ENCODE measurements around the gene LCORL. TPM values are rescaled to one million over a fixed set of nuclear protein-coding genes. Genes with fewer than 3 reads are reported as not detected.

The LCORL gene
- total RNA-seq, 1 donor from 2014 or later = 20.8 TPM

- no peak for DNase-seq (ENCODE audit: extremely low spot score, unreplicated experiment)
- no peak overlapping the region for H3K27ac Mint-ChIP-seq
- no peak overlapping the region for H3K4me3 Mint-ChIP-seq
- H3K9me3 Mint-ChIP-seq = no peaks in the 10 kb centered on the region
- peaks cover 8% of the 10 kb centered on the region for H3K36me3 Mint-ChIP-seq
- no peaks in the 10 kb centered on the region for H3K4me1 Mint-ChIP-seq (ENCODE audit: unreplicated experiment)
- TF ChIP-seq CTCF (conservative IDR thresholded peaks at IDR 0.05) = no peak
- no peaks in the 10 kb centered on the region for H3K27me3 Mint-ChIP-seq
Observed at GRCh38 chr4:17964576-17964975, 57.0 kb downstream of the LCORL start.

- no peak for DNase-seq (ENCODE audit: extremely low spot score, unreplicated experiment)
- peaks cover 1% of the 10 kb centered on the region for H3K9me3 Mint-ChIP-seq
- H3K27ac Mint-ChIP-seq = no peak overlapping the region
- no peaks in the 10 kb centered on the region for H3K27me3 Mint-ChIP-seq
- no peak overlapping the region for H3K4me3 Mint-ChIP-seq
- no peak for TF ChIP-seq CTCF (conservative IDR thresholded peaks at IDR 0.05)
- H3K36me3 Mint-ChIP-seq = peaks cover 16% of the 10 kb centered on the region
- H3K4me1 Mint-ChIP-seq (ENCODE audit: unreplicated experiment) = no peaks in the 10 kb centered on the region
Observed at GRCh38 chr4:17962171-17962570, 59.4 kb downstream of the LCORL start.

GRCh38 chr4:17961249-17961648 is 60.3 kb downstream of the LCORL start:
- no peaks in the 10 kb centered on the region for H3K4me1 Mint-ChIP-seq (ENCODE audit: unreplicated experiment)
- H3K36me3 Mint-ChIP-seq = peaks cover 21% of the 10 kb centered on the region
- TF ChIP-seq CTCF (conservative IDR thresholded peaks at IDR 0.05) = no peak
- H3K27ac Mint-ChIP-seq = no peak overlapping the region
- H3K4me3 Mint-ChIP-seq = no peak overlapping the region
- no peak for DNase-seq (ENCODE audit: extremely low spot score, unreplicated experiment)
- no peaks in the 10 kb centered on the region for H3K27me3 Mint-ChIP-seq
- H3K9me3 Mint-ChIP-seq = peaks cover 4% of the 10 kb centered on the region

GRCh38 chr4:17958181-17958580 is 63.4 kb downstream of the LCORL start:
- no peak overlapping the region for H3K4me3 Mint-ChIP-seq
- no peak for TF ChIP-seq CTCF (conservative IDR thresholded peaks at IDR 0.05)
- peaks cover 50% of the 10 kb centered on the region for H3K36me3 Mint-ChIP-seq
- peaks cover 16% of the 10 kb centered on the region for H3K9me3 Mint-ChIP-seq
- H3K4me1 Mint-ChIP-seq (ENCODE audit: unreplicated experiment) = no peaks in the 10 kb centered on the region
- no peak for DNase-seq (ENCODE audit: extremely low spot score, unreplicated experiment)
- no peaks in the 10 kb centered on the region for H3K27me3 Mint-ChIP-seq
- no peak overlapping the region for H3K27ac Mint-ChIP-seq

GRCh38 chr4:17957688-17958087 is 63.9 kb downstream of the LCORL start:
- no peak overlapping the region for H3K27ac Mint-ChIP-seq
- no peak overlapping the region for H3K4me3 Mint-ChIP-seq
- DNase-seq (ENCODE audit: extremely low spot score, unreplicated experiment) = no peak
- no peaks in the 10 kb centered on the region for H3K4me1 Mint-ChIP-seq (ENCODE audit: unreplicated experiment)
- no peak for TF ChIP-seq CTCF (conservative IDR thresholded peaks at IDR 0.05)
- peaks cover 18% of the 10 kb centered on the region for H3K9me3 Mint-ChIP-seq
- no peaks in the 10 kb centered on the region for H3K27me3 Mint-ChIP-seq
- peaks cover 53% of the 10 kb centered on the region for H3K36me3 Mint-ChIP-seq

GRCh38 chr4:17956245-17956644 is 65.3 kb downstream of the LCORL start:
- DNase-seq (ENCODE audit: extremely low spot score, unreplicated experiment) = no peak
- Mint-ChIP-seq H3K4me3 (no peak overlapping the region), H3K36me3 (peaks cover 46% of the 10 kb centered on the region), H3K27me3 (no peaks in the 10 kb centered on the region), H3K27ac (no peak overlapping the region), H3K9me3 (peaks cover 19% of the 10 kb centered on the region), H3K4me1 (ENCODE audit: unreplicated experiment) (no peaks in the 10 kb centered on the region)
- TF ChIP-seq CTCF (conservative IDR thresholded peaks at IDR 0.05) = no peak
